Fibroblast of skin of scalp (primary cell): ENCODE results near the gene ZFHX3.

Experiments used
- DNase-seq: peaks from one replicate; pipeline ENCODE4 v3.0.0-alpha.2; 2013

ZFHX3 gene

DNA sequence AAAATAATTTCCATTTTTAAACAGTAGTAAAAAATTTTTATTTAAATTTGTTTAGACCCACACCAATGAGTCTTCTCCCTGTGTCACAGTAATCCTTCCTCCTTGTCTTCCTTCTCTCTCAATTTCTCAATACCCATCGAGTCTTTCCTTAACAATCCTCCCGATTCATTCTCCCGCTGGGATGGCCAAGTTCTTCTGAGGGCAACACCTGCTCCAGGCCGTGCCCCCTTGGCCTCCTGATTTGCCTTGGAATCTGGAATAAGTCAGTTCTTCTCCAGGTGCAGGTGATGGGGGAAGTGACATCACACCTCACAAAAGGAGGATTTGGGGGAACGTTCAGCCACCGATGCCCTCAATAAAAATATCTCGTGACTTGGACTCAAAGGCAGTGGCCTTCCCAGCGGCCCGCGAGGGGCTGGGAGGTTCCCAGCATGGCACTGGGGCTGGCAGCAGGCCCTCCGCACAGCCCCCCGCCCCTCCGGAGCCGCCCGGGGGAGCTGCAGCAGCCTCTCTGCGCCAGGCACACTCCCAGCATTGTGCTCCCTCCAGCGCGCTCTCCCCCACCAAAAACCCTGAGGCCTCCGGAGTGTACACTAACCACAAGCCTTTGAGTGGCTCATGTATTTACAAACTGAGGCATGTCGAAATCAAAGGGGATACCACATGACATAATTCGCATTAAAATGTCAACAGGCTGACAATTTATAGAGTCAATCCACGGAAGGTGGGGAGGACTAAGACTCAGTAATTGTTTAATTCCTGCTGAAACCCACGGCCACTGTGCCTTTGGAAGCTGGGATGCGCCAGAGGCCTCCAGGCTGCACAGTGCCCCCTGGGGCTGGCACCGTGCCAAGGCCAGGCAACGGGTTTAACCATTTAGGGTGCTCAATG, 120.5 kb downstream of the ZFHX3 start:
- peak; percentile 92 for DNase-seq

GRCh38 chr16:72926177-72927070, 121.5 kb downstream of the ZFHX3 start:
- DNase-seq = no peak

DNA sequence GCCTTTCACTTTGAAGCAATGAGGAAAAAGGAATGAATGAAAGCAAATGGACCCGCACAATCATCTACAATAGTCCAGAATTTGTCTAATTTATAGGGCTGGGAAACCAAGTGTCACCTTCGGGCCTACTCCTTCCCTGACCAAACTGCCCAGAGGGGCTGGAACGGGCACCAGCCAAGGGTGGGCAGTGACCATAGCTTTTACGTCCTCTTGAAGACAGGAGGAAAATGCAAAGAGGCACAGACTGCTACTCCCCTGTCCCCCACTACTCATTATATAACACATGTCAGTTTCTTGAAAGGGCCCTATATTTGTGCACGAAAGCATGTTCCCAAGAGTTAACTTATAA, 122.3 kb downstream of the ZFHX3 start:
- no peak for DNase-seq

GRCh38 chr16:72924927-72925630, 122.8 kb downstream of the ZFHX3 start:
- DNase-seq = no peak

- DNase-seq = no peak
These were observed 123.4 kb downstream of the ZFHX3 start for GRCh38 chr16:72924537-72924926.

- no peak for DNase-seq
These were observed 124.2 kb downstream of the ZFHX3 start for GRCh38 chr16:72923757-72924156.

GRCh38 chr16:72922714-72923113, 125.2 kb downstream of the ZFHX3 start:
- no peak for DNase-seq

- DNase-seq = peak; percentile 64
These were observed 126.3 kb downstream of the ZFHX3 start for GRCh38 chr16:72921620-72922019.

- DNase-seq = no peak
These were observed 126.8 kb downstream of the ZFHX3 start for GRCh38 chr16:72921106-72921505.

DNA sequence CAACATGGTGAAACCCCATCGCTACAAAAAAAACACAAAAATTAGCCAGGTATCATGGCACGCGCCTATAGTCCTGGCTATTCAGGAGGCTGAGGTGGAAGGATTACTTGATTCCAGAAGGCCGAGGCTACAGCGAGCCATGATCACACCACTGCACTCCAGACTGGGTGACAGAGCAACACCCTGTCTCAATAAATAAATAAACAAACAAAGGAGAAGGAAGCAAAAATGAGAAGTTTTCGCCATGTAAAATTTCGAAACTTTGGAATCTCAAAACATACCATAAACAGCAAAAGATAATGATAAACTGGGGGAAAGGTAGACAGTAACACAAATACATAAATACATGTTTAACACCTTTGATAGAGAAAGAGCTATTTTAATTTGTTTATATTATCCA, 130.9 kb downstream of the ZFHX3 start:
- DNase-seq = no peak

- no peak for DNase-seq
These were observed 132.6 kb downstream of the ZFHX3 start for GRCh38 chr16:72915331-72915730.

DNA sequence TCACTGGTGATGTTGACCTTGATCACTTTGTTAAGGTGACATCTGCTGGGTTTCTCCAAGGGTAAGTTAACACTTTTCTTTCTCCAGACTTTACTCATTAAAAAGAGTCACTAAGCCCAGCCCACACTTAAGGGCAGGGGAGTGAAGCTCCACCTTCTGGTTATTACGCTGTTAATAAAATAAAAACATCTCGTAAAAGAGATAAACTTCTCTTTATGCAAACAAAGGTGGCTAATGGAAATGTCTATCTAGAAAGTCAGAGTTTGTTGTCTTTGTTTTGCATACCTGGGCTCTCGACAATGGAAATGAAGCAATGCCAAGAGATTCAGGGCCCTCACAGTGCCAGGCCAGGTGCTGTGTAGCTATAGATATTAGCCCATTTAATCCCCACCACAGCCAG, 134.4 kb downstream of the ZFHX3 start:
- no peak for DNase-seq

- no peak for DNase-seq
These were observed 136.0 kb downstream of the ZFHX3 start for GRCh38 chr16:72911971-72912370.

DNA sequence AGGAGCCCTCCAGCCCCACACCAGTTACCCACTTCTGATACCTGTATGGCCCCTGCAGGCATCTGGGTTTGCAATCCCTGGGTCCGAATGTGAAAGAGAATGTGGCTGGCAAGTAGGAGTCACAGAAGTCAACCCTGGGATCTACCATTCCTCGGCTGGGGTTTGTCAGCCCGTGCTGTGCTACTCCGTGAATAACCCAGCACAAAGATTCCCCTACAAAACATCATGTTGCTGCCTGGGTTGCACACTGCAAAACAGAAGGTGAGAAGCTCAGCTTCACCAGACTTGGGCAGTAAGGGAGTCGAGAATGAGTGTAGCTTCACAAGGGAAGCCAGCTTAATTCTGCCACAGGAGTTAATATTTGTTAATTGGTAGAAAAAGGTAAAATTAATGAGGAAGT, 137.1 kb downstream of the ZFHX3 start:
- no peak for DNase-seq

GRCh38 chr16:72910381-72910780, 137.5 kb downstream of the ZFHX3 start:
- no peak for DNase-seq

DNA sequence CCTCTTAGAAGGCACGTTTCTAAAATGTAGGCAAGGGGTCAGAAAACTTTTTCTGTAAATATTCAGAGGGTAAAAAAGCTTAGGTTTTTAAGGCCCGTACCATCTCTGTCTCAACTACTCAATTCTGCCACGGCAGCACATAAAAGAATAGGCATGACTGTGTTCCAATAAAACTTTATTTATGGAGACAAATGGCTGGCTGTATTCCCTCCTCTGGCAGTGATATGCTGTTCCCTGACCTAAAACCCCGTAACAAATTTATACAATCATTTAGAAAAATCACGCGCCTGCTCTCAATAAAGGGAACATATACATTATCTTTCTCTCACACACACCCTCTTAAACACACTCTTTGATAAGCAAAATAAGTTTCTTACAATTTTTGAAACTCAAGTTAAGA, 138.7 kb downstream of the ZFHX3 start:
- DNase-seq = no peak

GRCh38 chr16:72908362-72909167, 139.4 kb downstream of the ZFHX3 start:
- no peak for DNase-seq

- DNase-seq = peak; percentile 50
These were observed 142.3 kb downstream of the ZFHX3 start for GRCh38 chr16:72905581-72905980.

GRCh38 chr16:72903176-72903575, 144.8 kb downstream of the ZFHX3 start:
- no peak for DNase-seq

GRCh38 chr16:72902206-72902605, 145.7 kb downstream of the ZFHX3 start:
- DNase-seq = no peak

DNA sequence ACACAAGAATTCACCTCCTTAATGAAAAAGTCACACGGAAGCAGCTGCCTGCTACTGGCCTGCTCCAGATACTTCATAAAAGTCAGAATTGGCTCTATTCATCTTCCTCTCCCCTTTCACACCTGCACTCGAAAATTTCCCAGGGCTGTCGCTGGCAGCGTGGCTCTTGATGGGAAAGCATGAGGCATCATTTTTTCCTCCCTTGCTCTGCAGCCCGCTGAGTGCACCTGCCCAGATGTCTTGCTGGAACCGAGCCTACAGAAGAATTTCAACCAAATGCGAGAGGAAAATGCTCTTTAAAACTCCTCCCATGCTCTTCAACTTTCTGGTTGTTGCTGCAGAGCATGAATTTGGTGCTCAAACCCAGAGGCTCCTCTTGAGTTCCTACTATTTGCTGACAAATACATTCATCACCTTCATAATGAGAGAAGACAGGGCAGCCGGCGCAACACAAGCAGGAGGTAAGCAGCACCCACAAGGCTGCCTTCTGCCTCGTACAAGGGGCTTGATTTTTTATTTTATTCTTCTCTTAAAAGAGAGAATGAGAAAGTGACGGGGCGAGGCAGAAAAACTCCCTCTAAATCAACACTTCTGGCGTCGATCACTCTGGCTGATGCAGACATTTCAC, 146.8 kb downstream of the ZFHX3 start:
- no peak for DNase-seq
